Activated T-helper 9 cell treated with anti-CD3 and anti-CD28 coated beads, Interleukin-2, amount 50 U/mL, for 16 hours (primary cell): ENCODE results near the gene NAB2.
A peak's percentile ranks its signal among the peaks of the same experiment; 100 is the strongest.
"Not testable (repeated sequence)": the region's sequence is repeated elsewhere in the genome, so short reads cannot be mapped to it uniquely, and the experiment has no call there.

Experiments used
- DNase-seq: peaks from one replicate; pipeline ENCODE4 v3.0.0-alpha.2; 2020; ENCODE audit warnings: low read depth

Gene NAB2

DNA sequence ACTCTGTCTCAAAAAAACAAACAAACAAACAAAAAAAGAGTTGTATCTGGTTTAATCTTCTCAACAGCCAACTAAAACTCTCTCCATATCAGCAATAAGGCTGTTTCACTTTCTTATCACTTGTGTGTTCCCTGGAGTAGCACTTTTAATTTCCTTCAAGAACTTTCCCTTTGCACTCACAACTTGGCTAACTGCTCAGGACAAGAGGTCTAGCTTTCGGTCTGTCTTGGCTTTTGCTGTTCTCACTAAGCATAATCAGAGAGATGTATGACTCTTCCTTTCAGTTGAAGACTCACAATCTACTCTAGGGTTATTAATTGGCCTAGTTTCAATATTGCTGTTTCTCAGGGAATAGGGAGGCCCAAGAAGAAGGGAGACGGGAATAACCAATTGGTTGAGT lies 22.7 kb upstream of the NAB2 start:
- no peak for DNase-seq

DNA sequence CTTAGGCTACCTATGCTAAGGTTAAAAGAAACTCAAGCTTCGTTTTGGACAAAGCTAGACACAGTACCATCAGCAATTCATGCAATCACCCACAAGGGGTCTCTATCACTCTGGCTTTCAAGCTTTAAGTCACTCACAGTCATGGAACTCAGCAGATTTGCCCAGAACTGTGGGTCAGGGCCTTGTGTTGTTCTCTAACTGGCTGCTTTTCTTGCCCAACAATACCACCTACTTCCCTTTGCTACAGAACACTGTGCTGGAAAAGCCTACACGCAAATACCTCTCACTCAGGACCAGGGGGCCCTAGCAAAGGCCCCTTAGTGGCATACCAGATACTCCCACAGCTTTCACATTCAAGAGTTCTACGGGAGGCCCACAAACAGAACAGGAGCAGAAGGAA lies 19.4 kb upstream of the NAB2 start:
- no peak for DNase-seq

DNA sequence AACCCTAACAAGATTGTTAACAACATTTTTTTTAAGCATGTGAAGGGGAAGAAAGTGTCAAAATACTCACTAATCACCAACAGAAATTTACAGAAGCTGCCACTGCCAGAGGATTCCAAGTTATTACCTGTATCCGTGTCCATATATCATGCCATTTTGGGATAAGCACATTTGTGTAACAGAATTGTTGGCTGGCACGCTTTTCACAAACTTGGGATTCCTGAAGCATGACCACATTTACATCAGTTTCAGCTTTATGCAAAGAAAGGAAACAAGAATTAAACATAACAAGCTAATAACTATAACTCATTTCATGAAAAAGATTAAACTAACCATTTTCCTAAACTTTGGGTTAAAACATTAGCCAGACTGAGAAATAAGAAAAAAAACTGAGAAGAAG lies 16.3 kb upstream of the NAB2 start:
- DNase-seq, result no peak

- not testable (repeated sequence) for DNase-seq
These were observed 15.1 kb upstream of the NAB2 start for GRCh38 chr12:57073566-57074450.

DNA sequence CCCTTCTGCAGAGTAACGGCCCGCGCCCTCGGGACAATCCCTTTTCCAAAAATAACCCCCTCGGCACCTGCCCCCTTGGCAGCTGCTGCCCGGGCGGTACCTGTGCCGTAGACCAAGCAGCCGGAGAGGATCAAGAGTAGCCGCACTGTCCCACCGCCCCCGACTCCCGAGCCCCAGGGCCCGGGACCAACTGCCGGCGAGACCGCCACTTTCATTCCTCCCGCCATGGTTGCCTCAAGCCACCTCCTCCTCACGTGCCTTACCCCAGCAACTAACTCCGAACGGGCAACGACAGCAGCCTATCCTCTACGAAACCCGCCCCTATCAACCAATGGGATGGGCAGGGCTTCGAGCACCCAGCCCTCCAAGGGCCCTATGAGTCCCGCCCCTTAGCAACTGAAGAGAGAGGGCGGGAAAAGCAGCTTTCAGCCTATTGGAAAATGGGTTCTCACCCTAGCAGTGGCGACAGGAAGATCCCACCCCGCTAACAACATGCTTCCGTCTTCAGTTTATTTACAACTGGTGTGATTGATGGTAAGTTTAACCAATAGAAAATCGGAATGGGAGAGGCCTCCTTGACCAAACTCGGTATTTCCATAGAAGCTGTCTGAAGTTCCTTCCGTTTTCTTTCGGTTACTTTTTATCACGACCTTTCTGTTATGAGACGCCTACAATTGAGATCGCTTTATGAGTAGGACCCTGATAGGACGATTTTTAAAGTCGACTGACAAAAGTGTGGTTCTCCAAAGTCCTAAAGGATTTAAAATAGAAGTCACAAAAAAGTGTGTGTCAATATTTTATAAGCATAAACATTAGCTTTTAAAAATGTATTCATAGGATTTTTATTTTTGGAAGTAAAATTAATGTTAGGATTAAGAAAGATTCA lies 10.2 kb upstream of the NAB2 start, which contains the start of gene NEMP1:
NEMP1 (minus strand) TSS at position 273 of the 886 bp plus-strand sequence; CDS start at position 227, 46 bp downstream.
- peak; percentile 91 for DNase-seq

DNA sequence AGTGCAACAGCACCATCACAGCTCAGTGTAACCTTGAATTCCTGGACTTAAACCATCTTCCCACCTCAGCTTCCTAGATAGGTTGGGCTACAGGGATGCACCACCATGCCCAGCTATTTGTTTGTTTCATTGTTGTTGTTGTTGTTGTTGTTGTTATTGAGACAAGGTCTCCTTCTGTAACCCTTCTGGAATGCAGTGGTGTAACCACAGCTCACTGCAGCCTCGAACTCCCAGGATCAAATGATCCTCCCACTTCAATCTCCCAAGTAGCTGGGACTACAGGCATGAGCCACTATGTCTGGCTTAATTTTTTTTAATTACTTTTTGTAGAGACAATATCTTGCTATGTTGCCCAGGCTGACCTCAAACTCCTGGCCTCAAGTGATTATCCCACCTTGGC lies 9.1 kb upstream of the NAB2 start:
- DNase-seq, result no peak

- DNase-seq, result no peak
These were observed 8.1 kb upstream of the NAB2 start for GRCh38 chr12:57080855-57081254.

DNA sequence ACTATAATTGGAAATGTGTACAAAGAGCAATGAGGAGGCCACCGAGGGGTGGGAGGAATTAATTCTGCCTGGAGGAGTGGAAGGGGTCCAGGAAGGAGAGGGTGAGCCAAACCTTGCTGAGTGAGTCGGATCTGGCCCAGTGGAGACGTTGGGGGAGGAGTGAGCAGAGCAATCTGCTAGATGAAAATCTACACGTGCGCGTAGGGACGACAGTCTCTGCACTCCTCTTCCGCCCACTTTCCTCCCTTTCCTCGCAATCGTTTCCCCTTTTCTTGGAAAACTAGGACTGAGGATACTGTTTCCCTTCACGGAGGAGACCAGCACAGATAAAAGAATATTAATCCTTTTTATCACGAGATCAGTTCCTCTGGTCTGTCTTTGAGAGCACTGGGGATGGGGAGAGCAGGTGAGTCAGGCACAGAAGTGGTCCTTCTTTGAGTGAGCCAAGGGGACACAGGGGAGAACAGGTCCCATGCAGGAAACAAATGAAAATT lies 2.9 kb upstream of the NAB2 start:
- DNase-seq, result no peak

- DNase-seq, result peak; percentile 51
These were observed 2.4 kb upstream of the NAB2 start for GRCh38 chr12:57086493-57087009.

DNA sequence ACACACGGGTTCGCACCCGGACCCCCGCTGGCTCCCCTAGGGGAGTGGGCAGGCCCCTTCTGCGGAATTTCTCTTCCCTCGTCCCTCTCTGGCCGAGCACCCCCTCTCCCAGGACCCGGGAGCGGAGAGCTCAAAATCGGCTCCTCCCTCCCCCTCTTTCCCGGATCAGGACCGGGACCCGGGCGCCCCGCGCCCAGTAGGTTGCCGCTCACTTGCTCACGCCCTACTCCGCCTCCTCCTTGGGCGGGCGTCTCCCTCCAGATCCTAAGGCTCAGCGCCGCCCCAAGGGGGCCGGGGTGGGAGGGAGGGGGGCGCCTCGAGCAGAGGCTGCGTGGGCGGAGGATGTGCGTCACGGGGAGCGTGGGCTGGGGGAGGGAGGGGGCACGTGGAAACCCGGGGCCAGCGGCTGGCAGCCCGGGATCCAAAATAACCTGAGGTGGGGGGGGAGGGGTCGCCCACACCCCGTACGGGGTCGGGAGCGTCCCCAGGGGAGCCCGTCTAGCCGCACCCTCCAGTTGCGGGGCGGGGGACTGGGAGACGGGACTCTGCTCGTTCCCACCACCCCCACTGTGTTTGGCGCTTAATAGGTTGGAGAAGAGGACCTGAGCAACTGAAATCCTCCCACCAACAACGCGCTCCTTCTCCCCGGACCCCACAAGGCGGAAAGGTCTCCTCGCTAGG lies 1.8 kb upstream of the NAB2 start:
- DNase-seq, result peak; percentile 93

GRCh38 chr12:57087691-57088353 lies 1.1 kb upstream of the NAB2 start:
- peak; percentile 74 for DNase-seq

DNA sequence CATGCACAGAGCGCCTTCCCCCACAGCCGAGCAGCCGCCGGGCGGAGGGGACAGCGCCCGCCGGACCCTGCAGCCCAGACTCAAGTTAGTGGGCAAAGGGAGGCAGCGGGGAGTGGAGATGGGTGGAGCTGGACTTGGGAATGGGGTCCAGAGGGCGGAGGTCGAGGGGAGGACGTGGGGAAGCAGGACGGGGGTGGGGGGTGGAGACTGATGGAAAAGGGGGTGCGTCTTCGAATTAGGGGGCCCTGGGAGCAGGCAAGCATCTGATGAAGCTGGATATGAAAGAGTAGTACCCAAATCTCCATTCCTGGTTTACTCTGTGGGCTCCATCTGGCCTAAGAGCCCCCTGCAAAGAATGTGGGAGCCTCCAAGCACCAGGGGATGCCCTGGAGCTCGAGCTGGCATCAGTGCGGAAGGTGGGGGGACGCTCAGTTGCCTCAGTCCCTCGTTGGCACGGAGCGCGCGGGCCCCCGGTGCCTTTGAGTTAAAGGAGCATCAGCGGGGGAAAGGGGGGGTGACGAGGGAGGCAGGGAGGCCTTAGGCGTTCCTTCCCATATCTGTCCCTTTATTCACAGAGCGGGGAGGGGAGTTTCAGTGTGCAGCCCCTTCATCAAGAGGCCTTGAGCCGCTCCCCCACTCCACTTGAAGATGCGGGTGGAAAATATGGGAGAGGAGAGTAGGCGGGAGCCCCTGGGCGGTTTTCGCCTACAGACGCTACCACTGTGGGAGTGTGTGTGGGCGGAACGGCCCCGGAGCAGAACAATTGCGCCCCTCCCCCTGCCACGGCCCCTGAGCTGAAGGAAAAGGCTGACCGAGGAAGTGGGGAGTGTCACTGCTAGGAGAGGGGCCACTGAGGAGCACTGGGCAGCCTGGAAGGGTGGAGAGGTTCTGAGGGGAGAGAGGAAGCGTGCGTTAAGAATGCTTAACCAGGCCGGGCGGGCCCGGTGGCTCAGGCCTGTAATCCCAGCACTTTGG lies 644 bp downstream of the NAB2 start:
- DNase-seq, result no peak

DNA sequence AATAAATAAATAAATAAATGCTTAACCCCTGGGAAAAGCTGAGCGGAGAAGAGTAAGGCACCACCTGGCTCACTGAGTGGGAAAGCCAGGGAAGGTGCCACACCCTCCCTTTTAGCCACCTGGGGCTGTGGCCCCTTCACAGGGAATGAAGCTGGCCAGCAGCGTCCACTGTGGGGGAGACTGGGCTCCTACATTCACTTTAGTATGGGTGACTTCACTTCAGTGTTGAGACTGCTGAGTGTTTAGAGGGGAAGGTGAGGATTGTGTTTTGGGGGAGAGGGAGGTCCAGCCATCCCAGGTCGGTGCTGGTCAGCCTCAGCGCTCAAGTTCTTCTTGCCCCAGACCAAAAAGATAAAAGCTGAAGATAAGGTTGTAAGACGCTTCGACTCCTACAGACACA lies 1.6 kb downstream of the NAB2 start:
- DNase-seq, result no peak

- DNase-seq, result no peak
These were observed 2.2 kb downstream of the NAB2 start for GRCh38 chr12:57090924-57091637.

GRCh38 chr12:57091638-57092528 lies 3.0 kb downstream of the NAB2 start:
- no peak for DNase-seq

DNA sequence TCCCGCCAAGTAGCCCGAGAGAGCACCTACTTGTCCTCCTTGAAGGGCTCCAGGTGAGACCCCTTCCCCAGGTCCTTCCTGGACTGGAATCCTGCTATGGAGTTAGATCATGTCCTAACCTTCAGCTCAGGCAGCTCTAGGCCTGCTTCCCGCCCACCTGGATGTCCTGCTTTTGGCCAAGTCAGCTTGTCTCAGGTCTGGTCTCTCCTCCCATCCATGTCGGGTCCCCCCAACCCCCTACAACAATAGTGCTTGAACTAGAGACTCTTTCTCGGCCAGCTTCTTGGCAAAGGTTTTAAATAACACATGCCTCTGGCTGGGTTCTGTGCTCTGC lies 3.6 kb downstream of the NAB2 start:
- no peak for DNase-seq

GRCh38 chr12:57092876-57093414 lies 4.0 kb downstream of the NAB2 start:
- DNase-seq, result no peak
